NB4 (cell line): ENCODE data around the gene LPCAT1.

ENCODE experiments used
- MYC ChIP-seq: IDR thresholded peaks from 2 replicates; pipeline ENCODE4 v1.6.1; 2011; ENCODE audit warnings: low read depth, low read length
- POLR2A ChIP-seq: IDR thresholded peaks from 2 replicates; pipeline ENCODE4 v1.6.1; 2011; ENCODE audit warnings: mild to moderate bottlenecking; ENCODE audit not compliant: insufficient read length; ENCODE audit errors: extremely low read depth
- TF ChIP-seq, protein P1 (sequence below): IDR thresholded peaks from one replicate; pipeline ENCODE4 v1.5.1; 2012; ENCODE audit warnings: low read depth, low read length
- TF ChIP-seq, protein P2 (sequence below): IDR thresholded peaks from 2 replicates; pipeline ENCODE4 v1.6.1; 2011; ENCODE audit warnings: low read depth, low read length

DNA sequence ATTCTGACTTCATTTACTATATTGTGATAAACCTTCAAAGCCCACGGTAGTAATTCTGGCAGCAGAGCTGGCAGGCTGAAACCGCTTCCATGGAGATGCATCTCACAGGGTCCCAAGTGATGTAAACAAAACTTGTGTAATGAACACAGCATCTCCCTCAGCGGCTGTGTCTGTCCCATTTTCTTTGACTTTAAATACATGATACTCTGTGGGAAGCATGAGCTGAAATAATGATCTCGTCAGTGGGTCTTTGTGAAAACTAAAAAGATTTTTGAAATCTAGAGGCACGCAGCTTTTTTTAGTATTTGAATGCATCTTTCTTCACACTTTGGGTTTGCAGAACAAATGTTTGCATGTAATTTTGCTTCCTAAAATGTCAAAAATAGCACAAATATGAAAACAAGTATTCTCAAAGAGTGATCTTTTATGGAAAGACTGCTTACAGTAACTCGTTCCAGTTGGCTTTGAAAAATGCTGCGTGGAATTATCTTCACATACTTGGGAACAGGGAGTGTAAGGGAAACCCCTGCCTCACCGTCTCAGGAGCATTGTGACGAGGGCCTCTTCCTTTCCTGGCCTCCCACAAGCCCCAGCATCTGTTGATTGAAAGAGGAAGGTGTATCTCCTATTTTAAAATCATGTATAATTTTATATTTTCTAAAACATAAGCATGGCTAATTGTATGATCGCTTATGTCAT is 18.1 kb upstream of the LPCAT1 start:
- TF ChIP-seq, protein P1, sequence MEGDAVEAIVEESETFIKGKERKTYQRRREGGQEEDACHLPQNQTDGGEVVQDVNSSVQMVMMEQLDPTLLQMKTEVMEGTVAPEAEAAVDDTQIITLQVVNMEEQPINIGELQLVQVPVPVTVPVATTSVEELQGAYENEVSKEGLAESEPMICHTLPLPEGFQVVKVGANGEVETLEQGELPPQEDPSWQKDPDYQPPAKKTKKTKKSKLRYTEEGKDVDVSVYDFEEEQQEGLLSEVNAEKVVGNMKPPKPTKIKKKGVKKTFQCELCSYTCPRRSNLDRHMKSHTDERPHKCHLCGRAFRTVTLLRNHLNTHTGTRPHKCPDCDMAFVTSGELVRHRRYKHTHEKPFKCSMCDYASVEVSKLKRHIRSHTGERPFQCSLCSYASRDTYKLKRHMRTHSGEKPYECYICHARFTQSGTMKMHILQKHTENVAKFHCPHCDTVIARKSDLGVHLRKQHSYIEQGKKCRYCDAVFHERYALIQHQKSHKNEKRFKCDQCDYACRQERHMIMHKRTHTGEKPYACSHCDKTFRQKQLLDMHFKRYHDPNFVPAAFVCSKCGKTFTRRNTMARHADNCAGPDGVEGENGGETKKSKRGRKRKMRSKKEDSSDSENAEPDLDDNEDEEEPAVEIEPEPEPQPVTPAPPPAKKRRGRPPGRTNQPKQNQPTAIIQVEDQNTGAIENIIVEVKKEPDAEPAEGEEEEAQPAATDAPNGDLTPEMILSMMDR = no peak
- TF ChIP-seq POLR2A (no peak), MYC (no peak)
- TF ChIP-seq, protein P2, sequence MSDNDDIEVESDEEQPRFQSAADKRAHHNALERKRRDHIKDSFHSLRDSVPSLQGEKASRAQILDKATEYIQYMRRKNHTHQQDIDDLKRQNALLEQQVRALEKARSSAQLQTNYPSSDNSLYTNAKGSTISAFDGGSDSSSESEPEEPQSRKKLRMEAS = no peak
